ENCODE results near the gene AGAP3. TPM values are rescaled to one million over a fixed set of nuclear protein-coding genes. Genes with fewer than 3 reads are reported as not detected.
A peak's percentile ranks its signal among the peaks of the same experiment; 100 is the strongest.

The AGAP3 gene
- total and polyA plus RNA-seq, 2 donors from 2014 or later, result 35.8 to 64.4 TPM

- H3K36me3 ChIP-seq (ENCODE audit: control insufficient read depth in 2 of 3, insufficient read depth in 3 of 3, low read length in 3 of 3), result no peaks in the 10 kb centered on the region
- DNase-seq (no peak), FAIRE-seq (no peak)
- peaks cover 3% of the 10 kb centered on the region for H3K27me3 ChIP-seq (ENCODE audit: control insufficient read depth, insufficient read depth, low read length)
- TF ChIP-seq, protein P1, sequence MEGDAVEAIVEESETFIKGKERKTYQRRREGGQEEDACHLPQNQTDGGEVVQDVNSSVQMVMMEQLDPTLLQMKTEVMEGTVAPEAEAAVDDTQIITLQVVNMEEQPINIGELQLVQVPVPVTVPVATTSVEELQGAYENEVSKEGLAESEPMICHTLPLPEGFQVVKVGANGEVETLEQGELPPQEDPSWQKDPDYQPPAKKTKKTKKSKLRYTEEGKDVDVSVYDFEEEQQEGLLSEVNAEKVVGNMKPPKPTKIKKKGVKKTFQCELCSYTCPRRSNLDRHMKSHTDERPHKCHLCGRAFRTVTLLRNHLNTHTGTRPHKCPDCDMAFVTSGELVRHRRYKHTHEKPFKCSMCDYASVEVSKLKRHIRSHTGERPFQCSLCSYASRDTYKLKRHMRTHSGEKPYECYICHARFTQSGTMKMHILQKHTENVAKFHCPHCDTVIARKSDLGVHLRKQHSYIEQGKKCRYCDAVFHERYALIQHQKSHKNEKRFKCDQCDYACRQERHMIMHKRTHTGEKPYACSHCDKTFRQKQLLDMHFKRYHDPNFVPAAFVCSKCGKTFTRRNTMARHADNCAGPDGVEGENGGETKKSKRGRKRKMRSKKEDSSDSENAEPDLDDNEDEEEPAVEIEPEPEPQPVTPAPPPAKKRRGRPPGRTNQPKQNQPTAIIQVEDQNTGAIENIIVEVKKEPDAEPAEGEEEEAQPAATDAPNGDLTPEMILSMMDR (IDR thresholded peaks at IDR 0.05; ENCODE audit: borderline replicate concordance, extremely low read depth, insufficient read depth), result no peak
- H3K4me3 ChIP-seq (ENCODE audit: low read length in 3 of 3), result no peak overlapping the region
- no peak overlapping the region for H3K9ac ChIP-seq (ENCODE audit: low read length in 3 of 3)
- H3K27ac ChIP-seq (ENCODE audit: low read depth in 2 of 2, low read length in 2 of 2), result no peak overlapping the region
- intact Hi-C loops (cut with DNase I), result no loop called here
- H3K9me3 ChIP-seq (ENCODE audit: control insufficient read depth in 2 of 3, insufficient read depth in 1 of 3, low read length in 3 of 3), result no peaks in the 10 kb centered on the region
- no peaks in the 10 kb centered on the region for H3K4me1 ChIP-seq (ENCODE audit: control insufficient read depth in 2 of 3, insufficient read depth in 2 of 3, low read depth in 1 of 3, low read length in 3 of 3)
Observed at GRCh38 chr7:151179287-151179860, 93.1 kb downstream of the AGAP3 start.

DNA sequence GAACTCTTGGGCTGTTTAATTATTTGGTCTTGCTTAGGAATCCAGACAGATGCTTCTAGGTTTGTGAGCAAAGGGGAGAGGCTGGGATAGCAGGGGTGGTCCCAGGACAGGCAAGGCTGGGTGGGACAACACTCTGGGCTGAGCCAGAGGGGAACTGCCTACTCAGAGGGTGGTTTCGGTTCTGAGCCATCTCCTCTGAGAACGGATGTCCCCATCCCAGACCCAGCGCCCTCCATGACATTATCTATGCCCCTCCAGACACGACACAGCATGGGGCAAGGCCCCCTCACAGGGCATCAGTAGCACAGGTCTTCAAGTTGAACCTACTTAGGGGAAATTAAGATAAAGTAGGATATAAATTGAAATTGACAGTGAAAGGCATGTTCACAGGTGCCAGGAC is 93.7 kb downstream of the AGAP3 start:
- H3K27ac ChIP-seq (ENCODE audit: low read depth in 2 of 2, low read length in 2 of 2), result no peak overlapping the region
- H3K36me3 ChIP-seq (ENCODE audit: control insufficient read depth in 2 of 3, insufficient read depth in 3 of 3, low read length in 3 of 3), result no peaks in the 10 kb centered on the region
- no peak overlapping the region for H3K9ac ChIP-seq (ENCODE audit: low read length in 3 of 3)
- intact Hi-C loops (cut with DNase I), result no loop called here
- peaks cover 3% of the 10 kb centered on the region for H3K27me3 ChIP-seq (ENCODE audit: control insufficient read depth, insufficient read depth, low read length)
- FAIRE-seq, result no peak
- no peak overlapping the region for H3K4me3 ChIP-seq (ENCODE audit: low read length in 3 of 3)
- DNase-seq, result peak in 1 of 5 donors; percentile 7
- no peaks in the 10 kb centered on the region for H3K9me3 ChIP-seq (ENCODE audit: control insufficient read depth in 2 of 3, insufficient read depth in 1 of 3, low read length in 3 of 3)
- no peaks in the 10 kb centered on the region for H3K4me1 ChIP-seq (ENCODE audit: control insufficient read depth in 2 of 3, insufficient read depth in 2 of 3, low read depth in 1 of 3, low read length in 3 of 3)
- TF ChIP-seq, protein P1 (IDR thresholded peaks at IDR 0.05; ENCODE audit: borderline replicate concordance, extremely low read depth, insufficient read depth), result no peak

DNA sequence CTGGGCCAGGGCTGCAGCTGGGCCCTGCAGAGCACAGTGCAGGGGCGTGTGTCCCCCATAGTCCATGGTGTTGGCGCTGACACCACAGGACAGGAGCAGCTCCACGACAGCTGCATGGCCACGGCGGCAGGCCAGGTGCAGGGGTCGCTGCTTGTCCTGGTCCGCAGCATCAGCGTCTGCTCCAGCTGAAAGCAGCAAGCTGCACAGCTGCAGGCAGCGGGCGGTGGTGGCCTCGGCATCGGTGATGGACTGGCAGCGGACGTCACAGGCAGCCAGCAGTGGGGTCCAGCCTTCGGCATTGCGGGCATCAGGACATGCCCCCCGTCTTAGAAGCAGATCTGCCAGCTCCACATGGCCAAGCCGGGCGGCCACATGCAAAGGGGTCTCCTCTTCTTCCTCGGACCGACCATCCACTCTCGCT is 94.7 kb downstream of the AGAP3 start:
- intact Hi-C loops (cut with DNase I), result no loop called here
- H3K36me3 ChIP-seq (ENCODE audit: control insufficient read depth in 2 of 3, insufficient read depth in 3 of 3, low read length in 3 of 3), result no peaks in the 10 kb centered on the region
- no peak for FAIRE-seq

More for the DNA sequence above, 94.7 kb downstream of the AGAP3 start:
- Histone ChIP-seq H3K9ac (ENCODE audit: low read length in 3 of 3) (no peak overlapping the region), H3K4me3 (ENCODE audit: low read length in 3 of 3) (no peak overlapping the region), H3K9me3 (ENCODE audit: control insufficient read depth in 2 of 3, insufficient read depth in 1 of 3, low read length in 3 of 3) (no peaks in the 10 kb centered on the region), H3K27me3 (ENCODE audit: control insufficient read depth, insufficient read depth, low read length) (no peaks in the 10 kb centered on the region), H3K4me1 (ENCODE audit: control insufficient read depth in 2 of 3, insufficient read depth in 2 of 3, low read depth in 1 of 3, low read length in 3 of 3) (no peaks in the 10 kb centered on the region), H3K27ac (ENCODE audit: low read depth in 2 of 2, low read length in 2 of 2) (no peak overlapping the region)
- TF ChIP-seq, protein P1 (IDR thresholded peaks at IDR 0.05; ENCODE audit: borderline replicate concordance, extremely low read depth, insufficient read depth), result no peak
- peak in 1 of 5 donors; percentile 33 for DNase-seq
